Endothelial cell of umbilical vein (primary cell): ENCODE measurements around the gene PKNOX2. TPM values are rescaled to one million over a fixed set of nuclear protein-coding genes. Genes with fewer than 3 reads are reported as not detected.

ENCODE experiments used
- BruUV-seq: library from RNA; stranded (reverse); fragments of 400-500 nt; replicated peaks from 2 replicates; lab custom pipeline; 2021; lab: Mats Ljungman, UMichigan
- CTCF ChIA-PET: fragments of 300-600, 350-600 bp; sonication (Branson Sonifier 250); formaldehyde crosslinking; loops from one replicate; lab custom pipeline; 2021; ENCODE audit warnings: antibody characterized with exemption, inconsistent platforms; lab: Charles Lee
- POLR2A ChIA-PET: fragments of 300-600, 350-600 bp; sonication (Branson Sonifier 250); formaldehyde crosslinking; loops from one replicate; lab custom pipeline; 2021; ENCODE audit warnings: antibody characterized with exemption, inconsistent platforms; lab: Charles Lee
- DNase-seq: peaks from one replicate; pipeline ENCODE4 v3.0.0-alpha.2; 2011; ENCODE audit warnings: low read depth, low spot score
- FAIRE-seq: peaks from 2 replicates; lab custom pipeline; 2011; peaks lifted over from hg19 to GRCh38; lab: Jason Lieb, UNC
- H2AFZ ChIP-seq: 2 replicates; pipeline ENCODE4 v1.6.0; 2012; ENCODE audit warnings: low read depth, low read length, control low read depth, inconsistent platforms
- H3K27ac ChIP-seq: 2 replicates; pipeline ENCODE4 v1.5.1; 2011; ENCODE audit warnings: low read depth, mild to moderate bottlenecking, control low read depth, low read length, moderate library complexity; ENCODE audit not compliant: insufficient read depth
- H3K27me3 ChIP-seq, 2 experiments: 2 replicates each; pipeline versions ENCODE4 v1.6.0 to v1.6.1; 2011; ENCODE audit warnings: low read length in 2 of 2, mixed read lengths in 1 of 2; ENCODE audit not compliant: control insufficient read depth in 2 of 2, insufficient read depth in 2 of 2
- H3K36me3 ChIP-seq, 2 experiments: 2 replicates in 1 of 2; 3 replicates in 1 of 2; pipeline ENCODE4 v1.5.1; 2011; ENCODE audit warnings: low read length in 2 of 2, mild to moderate bottlenecking in 1 of 2, moderate library complexity in 1 of 2; ENCODE audit not compliant: control insufficient read depth in 2 of 2, insufficient read depth in 2 of 2; ENCODE audit errors: extremely low read depth in 1 of 2
- H3K4me1 ChIP-seq: 3 replicates; pipeline ENCODE4 v1.5.1; 2011; ENCODE audit warnings: mild to moderate bottlenecking, low read length; ENCODE audit not compliant: control insufficient read depth, insufficient read depth; ENCODE audit errors: extremely low read depth
- H3K4me2 ChIP-seq: 2 replicates; pipeline ENCODE4 v1.6.1; 2011; ENCODE audit warnings: low read length, control low read depth, mixed read lengths; ENCODE audit not compliant: insufficient read depth
- H3K4me3 ChIP-seq, 3 experiments: fragments of 200-600 bp in 1 of 3; sonication (generic), shearing (Covaris generic) in 1 of 3; replicated peaks in 1 of 3; 2 replicates each; pipeline ENCODE4 v1.5.1; 2011 to 2016; ENCODE audit warnings: control low read depth in 3 of 3, low read length in 3 of 3, mild to moderate bottlenecking in 2 of 3, inconsistent platforms in 1 of 3, low read depth in 1 of 3, moderate library complexity in 1 of 3; ENCODE audit not compliant: insufficient read depth in 1 of 3
- H3K79me2 ChIP-seq: 2 replicates; pipeline ENCODE4 v1.6.0; 2012; ENCODE audit warnings: low read length, inconsistent platforms; ENCODE audit not compliant: control insufficient read depth, insufficient read depth
- H3K9ac ChIP-seq: replicated peaks from 2 replicates; pipeline ENCODE3; 2011; ENCODE audit warnings: low read length, control low read depth; ENCODE audit not compliant: insufficient read depth; ENCODE audit errors: extremely low read depth
- H3K9me1 ChIP-seq: replicated peaks from 3 replicates; pipeline ENCODE4 v1.6.0; 2011; ENCODE audit warnings: mild to moderate bottlenecking, low read length; ENCODE audit not compliant: control insufficient read depth, insufficient read depth; ENCODE audit errors: extremely low read depth
- H3K9me3 ChIP-seq: replicated peaks from 2 replicates; pipeline ENCODE4 v1.5.1; 2012; ENCODE audit warnings: low read length, inconsistent platforms; ENCODE audit not compliant: control insufficient read depth, insufficient read depth
- H4K20me1 ChIP-seq: replicated peaks from 2 replicates; pipeline ENCODE3; 2011; ENCODE audit warnings: mild to moderate bottlenecking, low read length; ENCODE audit not compliant: control insufficient read depth, insufficient read depth; ENCODE audit errors: extremely low read depth
- CTCF ChIP-seq, 2 donors: IDR thresholded peaks; 1 replicate in 1 of 2; 2 replicates in 1 of 2; pipeline ENCODE4 v1.5.1; 2011; ENCODE audit warnings: low read length in 2 of 2, mild to moderate bottlenecking in 2 of 2, moderate library complexity in 2 of 2, control low read depth in 1 of 2, inconsistent platforms in 1 of 2, low read depth in 1 of 2; ENCODE audit not compliant: insufficient read depth in 1 of 2; ENCODE audit errors: extremely low read depth in 1 of 2
- EZH2 ChIP-seq: IDR thresholded peaks from 2 replicates; pipeline ENCODE4 v1.6.1; 2012; ENCODE audit warnings: borderline replicate concordance, low read depth, mild to moderate bottlenecking, moderate library complexity, low read length, inconsistent platforms; ENCODE audit not compliant: severe bottlenecking
- GATA2 ChIP-seq: IDR thresholded peaks from 2 replicates; pipeline ENCODE4 v1.7.0; 2011; ENCODE audit warnings: low read depth, mild to moderate bottlenecking, moderate library complexity, mixed read lengths, low read length; ENCODE audit not compliant: insufficient read length, insufficient read depth
- JUN ChIP-seq: IDR thresholded peaks from 2 replicates; pipeline ENCODE4 v1.6.1; 2011; ENCODE audit warnings: borderline replicate concordance, low read depth; ENCODE audit not compliant: insufficient read length, insufficient read depth
- MYC ChIP-seq: IDR thresholded peaks from one replicate; pipeline ENCODE4 v1.6.1; 2011; ENCODE audit warnings: mild to moderate bottlenecking, low read depth, low read length
- POLR2A ChIP-seq: IDR thresholded peaks from 2 replicates; pipeline ENCODE4 v1.6.1; 2012; ENCODE audit warnings: low read depth, mild to moderate bottlenecking, control low read depth, low read length
- dilution Hi-C: fragments of 300-500 bp; cut with MboI; formaldehyde crosslinking; loops from one replicate; pipeline ENCODE4 v1.15.0; 2019; ENCODE audit warnings: low sequenced_read_pairs; ENCODE audit not compliant: extremely low pct_ligation_motif_present
- intact Hi-C: fragments of 100-400 bp; cut with micrococcal nuclease; formaldehyde crosslinking; loops from one replicate; pipeline ENCODE4 v1.10.0; 2022
- polyA plus RNA-seq, 4 experiments: library from polyadenylated mRNA; depleted of rRNA in 3 of 4; stranded (reverse) in 3 of 4; unstranded in 1 of 4; fragments of >200 nt; gene quantifications; 2 replicates each; pipeline versions ENCODE4 v1.2.1 to v1.2.3, GENCODE V29; 2011 to 2012; ENCODE audit warnings: missing spikeins in 1 of 4
- total RNA-seq: library from RNA; stranded (reverse); gene quantifications from 2 replicates; pipeline ENCODE4 v1.2.3, GENCODE V29; 2021

The PKNOX2 gene
- total and polyA plus RNA-seq, 2 donors (not counting 3 experiments of a cell fraction or from before 2014, with no cell fraction given) = 0.11 to 0.91 TPM

- CTCF ChIA-PET = no interaction called here
- intact Hi-C loops = no loop called here
- Histone ChIP-seq H3K27me3 (no peaks in the 10 kb centered on the region), H3K79me2 (no peaks in the 10 kb centered on the region), H4K20me1 (no peaks in the 10 kb centered on the region), H3K27ac (no peak overlapping the region), H2AFZ (no peak overlapping the region), H3K4me1 (no peaks in the 10 kb centered on the region), H3K4me2 (no peak overlapping the region), H3K9me1 (no peaks in the 10 kb centered on the region), H3K9ac (no peak overlapping the region), H3K36me3 (no peaks in the 10 kb centered on the region), H3K4me3 (no peak overlapping the region), H3K9me3 (no peaks in the 10 kb centered on the region)
- dilution Hi-C loops = no loop called here
- FAIRE-seq (no peak), DNase-seq (no peak)
- no TSS peak for BruUV-seq
- no peak for TF ChIP-seq JUN
- no peak for TF ChIP-seq POLR2A
- TF ChIP-seq EZH2 = no peak
- no peak for TF ChIP-seq MYC
- POLR2A ChIA-PET = no interaction called here
Measured at GRCh38 chr11:125463590-125464269, 299.2 kb downstream of the PKNOX2 start.

- H3K9me1 ChIP-seq = no peaks in the 10 kb centered on the region
- no peaks in the 10 kb centered on the region for H3K36me3 ChIP-seq
- no peak overlapping the region for H2AFZ ChIP-seq
- no peaks in the 10 kb centered on the region for H3K27me3 ChIP-seq
- H3K79me2 ChIP-seq = no peaks in the 10 kb centered on the region
- DNase-seq = no peak
- no peak overlapping the region for H3K27ac ChIP-seq
- H3K4me3 ChIP-seq = no peak overlapping the region
- no peaks in the 10 kb centered on the region for H3K4me1 ChIP-seq
- no peak overlapping the region for H3K4me2 ChIP-seq
- ChIA-PET CTCF (no interaction called here), POLR2A (no interaction called here)
- no peak overlapping the region for H3K9ac ChIP-seq
- intact Hi-C loops = no loop called here
- no peak for FAIRE-seq
- no peaks in the 10 kb centered on the region for H4K20me1 ChIP-seq
- H3K9me3 ChIP-seq = no peaks in the 10 kb centered on the region
- TF ChIP-seq MYC (no peak), EZH2 (no peak), GATA2 (no peak), CTCF (IDR thresholded peaks at IDR 0.05; ENCODE audit: extremely low read depth in 1 of 2, insufficient read depth in 1 of 2, low read depth in 1 of 2, low read length in 2 of 2) (no peak)
- BruUV-seq = no TSS peak
- dilution Hi-C loops = no loop called here
Measured at GRCh38 chr11:125464270-125464662, 299.7 kb downstream of the PKNOX2 start.
